DMS153 treated with DMSO at 0.1 percent for 48 hours (cell line): ENCODE results near the gene SUGT1.
A peak's percentile ranks its signal among the peaks of the same experiment; 100 is the strongest.
"Not testable (repeated sequence)": the region's sequence is repeated elsewhere in the genome, so short reads cannot be mapped to it uniquely, and the experiment has no call there.

Experiments
- DNase-seq: peaks from one replicate; lab custom pipeline; 2025; ENCODE audit not compliant: unreplicated experiment; lab: John Stamatoyannopoulos, UW

SUGT1 gene

DNA sequence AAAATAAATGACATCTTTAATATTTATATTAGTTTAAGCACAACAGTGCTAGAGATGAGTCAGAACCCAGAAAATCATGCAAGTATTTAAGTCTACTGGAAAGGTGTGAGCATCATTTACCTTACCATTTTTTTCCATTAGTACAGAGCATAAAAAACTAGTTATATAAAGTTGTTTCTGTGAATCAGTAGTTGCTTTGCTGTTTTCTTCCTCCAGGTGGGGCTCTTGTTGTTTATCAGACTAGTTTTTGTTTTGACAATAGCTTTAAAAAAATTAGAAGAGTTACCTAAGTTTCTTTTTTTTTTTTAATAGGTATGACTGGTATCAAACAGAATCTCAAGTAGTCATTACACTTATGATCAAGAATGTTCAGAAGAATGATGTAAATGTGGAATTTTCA lies 12.7 kb downstream of the SUGT1 start:
- peak; percentile 17 for DNase-seq

DNA sequence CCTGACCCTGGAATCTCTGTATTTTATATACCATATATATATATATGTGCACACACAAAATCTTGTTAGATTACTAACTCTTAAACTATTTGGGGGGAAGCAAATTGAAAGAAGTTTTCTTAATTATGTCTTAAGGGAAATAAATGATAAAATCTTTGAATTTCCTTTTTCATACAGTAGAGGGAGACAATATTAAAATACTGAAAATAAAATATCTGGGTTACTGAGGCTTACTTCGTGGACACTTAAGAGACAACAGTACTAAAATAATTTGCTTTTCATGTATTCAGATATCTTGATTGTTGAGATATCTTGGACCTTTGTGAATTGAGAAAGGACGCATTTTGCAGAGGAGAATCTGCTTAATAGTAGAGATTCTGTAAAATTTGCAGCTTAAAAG lies 17.0 kb downstream of the SUGT1 start:
- no peak for DNase-seq

DNA sequence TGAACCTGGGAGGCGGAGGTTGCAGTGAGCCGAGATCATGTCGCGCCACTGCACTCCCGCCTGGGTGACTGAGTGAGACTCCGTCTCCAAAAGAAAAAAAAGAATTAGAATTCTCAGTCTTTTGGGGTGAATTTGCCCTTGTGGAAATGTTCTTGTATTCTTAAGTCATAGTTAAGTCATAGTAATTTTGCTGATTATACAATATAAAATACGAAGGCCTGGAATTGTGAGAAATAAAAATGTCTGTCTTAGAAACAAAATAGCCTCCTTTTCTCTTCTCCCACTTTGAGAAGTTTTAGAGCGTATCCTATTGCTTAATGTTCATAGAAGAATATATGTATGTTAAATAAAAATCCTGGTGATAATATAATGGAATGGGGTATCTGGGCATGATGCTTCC lies 18.1 kb downstream of the SUGT1 start:
- DNase-seq = no peak

DNA sequence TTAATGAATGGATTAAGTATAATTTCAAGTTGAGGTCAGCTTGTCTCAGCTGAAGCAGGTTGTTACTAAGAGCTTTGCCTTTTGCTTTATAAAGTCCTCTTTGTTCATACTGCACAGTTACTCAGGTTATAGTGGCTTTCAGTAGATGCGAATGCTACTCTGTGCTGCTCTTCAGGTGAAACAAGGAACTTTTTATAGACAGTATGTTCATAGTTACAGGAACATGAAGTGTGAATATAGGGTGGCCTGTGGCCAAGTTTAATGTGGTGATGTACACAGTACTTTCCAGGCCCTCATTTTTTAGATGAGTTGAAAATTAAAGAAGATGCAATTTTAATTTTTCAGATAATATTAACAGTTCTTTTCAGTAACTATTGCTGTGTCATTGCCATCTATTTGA lies 20.8 kb downstream of the SUGT1 start:
- no peak for DNase-seq

DNA sequence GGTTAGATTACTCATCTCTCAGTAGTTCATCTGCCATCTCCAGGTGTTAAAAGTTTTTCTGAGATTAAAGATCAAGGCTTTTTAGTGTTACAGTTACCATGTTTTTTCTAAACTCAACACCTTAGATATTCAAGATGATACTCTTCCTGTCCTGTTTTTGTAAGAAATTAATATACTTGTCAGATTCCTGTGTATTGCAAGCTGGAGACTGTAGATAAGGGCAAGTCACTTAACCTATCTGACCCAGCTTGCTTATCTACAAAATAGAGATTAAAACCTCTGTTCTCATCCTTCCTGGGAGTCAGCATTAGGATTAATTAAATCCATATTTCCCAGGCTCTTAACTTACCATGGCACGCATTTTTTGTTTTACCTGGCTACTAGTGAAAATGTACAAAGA lies 25.2 kb downstream of the SUGT1 start:
- DNase-seq = no peak

DNA sequence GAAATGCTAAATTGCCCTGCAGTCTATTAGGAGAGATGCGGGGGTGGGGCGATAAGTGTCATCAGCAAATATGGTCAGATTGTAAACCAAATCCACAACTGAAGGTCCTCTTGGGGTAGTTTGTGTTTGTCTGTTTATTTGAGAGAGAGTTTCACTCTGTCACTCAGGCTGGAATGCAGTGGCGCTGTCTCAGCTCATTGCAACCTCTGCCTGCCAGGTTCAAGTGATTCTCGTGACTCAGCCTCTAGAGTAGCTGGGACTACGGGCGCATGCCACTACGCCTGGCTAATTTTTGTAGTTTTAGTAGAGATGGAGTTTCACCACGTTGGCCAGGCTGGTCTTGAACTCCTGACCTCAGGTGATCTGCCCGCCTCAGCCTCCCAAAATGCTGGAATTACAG lies 33.2 kb downstream of the SUGT1 start:
- DNase-seq = not testable (repeated sequence)

DNA sequence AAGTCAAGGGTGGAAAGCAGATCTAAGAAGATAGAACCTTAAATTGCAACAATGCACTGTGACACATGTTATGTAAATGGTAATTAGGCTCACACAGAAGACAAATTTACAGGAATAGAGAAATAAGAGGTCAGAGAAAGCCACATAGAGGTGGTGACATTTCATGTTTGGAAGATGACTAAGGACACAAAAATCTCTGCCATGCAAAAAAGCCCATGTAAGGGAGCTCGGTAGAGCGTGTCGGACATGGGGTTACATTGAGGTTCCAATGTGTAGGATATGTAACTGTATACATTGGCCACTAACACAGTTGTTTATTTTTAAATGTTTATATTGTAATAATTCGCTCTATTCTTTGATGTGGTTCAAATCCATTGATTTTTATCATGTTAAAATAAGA lies 33.7 kb downstream of the SUGT1 start:
- DNase-seq = no peak

DNA sequence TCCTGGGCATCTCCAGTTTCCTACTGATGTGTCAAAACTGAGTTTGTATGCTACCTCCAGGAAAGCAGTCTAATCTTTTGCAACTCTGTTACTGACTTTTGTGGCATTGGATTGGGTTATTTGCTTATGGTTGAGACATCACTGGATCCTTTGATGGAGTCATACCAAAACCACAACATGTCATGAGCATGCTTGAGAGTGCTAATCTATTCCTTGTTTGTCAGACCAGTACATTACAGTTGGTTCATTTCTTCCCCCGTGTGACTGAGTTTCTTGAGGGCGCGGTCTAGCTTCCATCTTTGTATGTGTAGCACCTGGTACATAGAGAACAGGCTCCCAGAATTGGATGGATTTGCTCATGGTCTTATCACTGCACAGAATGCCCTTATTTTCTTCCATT lies 43.2 kb downstream of the SUGT1 start:
- DNase-seq = no peak

DNA sequence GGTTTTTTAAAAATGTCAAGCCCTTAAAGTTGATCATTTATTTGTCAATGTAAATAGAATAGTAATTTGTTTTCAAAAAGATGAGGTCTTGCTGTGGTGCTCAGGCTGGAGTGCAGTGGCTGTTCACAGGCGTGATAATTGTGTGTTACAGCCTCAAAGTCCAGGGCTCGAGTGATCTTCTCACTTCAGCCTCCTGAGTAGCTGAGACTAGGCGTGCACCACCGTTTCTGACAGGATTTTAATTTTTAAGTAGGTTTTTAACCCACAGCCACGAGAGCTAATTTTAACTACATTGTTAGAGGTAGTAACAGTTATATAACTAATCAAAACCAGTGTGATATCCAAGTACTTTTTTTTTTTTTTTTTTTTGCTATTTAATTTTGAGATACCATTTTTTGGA lies 43.9 kb downstream of the SUGT1 start:
- no peak for DNase-seq

DNA sequence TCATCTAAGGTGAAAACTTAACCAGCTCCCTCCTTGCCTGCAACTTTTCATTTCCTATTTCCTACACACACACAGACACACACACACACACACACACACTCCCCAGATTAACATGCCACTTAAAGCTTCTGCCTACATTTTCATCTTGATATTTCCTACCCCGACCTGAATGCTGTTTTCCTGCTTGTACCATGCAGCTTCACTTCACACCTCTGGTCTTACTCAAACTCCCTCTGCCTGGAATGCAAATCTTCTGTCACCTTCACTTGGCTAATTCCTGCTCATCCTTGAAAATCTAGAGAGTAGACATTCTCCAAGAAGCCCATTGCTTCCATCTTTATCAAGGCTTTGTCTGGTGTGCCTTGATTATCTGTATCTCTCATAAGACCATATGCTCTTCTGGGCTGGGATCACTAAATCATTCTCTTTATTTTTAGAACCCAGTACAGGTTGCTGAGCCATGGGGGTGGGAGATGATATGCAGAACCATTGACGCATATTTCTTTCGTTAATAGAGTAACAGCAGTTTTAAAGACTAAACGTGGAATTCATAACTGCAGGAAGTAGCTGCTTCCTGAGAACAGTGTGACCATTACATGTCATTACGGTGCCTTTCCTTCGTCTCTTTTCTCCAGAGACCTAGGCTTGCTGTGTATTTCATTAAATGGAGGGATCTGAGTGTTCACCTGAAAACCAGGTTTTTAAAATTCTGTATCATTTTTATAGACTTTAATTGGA lies 49.3 kb downstream of the SUGT1 start:
- no peak for DNase-seq

DNA sequence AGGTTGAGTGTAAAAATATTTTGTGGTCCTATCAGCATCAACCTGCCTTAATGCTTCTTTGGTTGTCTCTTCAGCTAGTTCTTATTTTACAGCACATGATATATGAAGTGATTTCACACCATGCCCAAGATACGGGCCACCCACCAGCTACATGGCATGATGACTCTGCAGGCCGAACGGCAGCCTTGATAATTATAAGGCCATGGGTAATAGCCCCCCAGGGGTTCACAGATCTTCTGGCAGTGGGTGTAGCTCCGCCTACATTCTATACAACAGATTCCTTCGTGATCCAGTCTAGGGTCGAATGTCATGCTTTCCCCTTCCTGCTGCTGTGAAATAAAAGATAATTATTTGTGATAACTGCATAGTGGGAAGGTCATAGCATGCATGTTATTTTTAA lies 50.8 kb downstream of the SUGT1 start:
- no peak for DNase-seq

DNA sequence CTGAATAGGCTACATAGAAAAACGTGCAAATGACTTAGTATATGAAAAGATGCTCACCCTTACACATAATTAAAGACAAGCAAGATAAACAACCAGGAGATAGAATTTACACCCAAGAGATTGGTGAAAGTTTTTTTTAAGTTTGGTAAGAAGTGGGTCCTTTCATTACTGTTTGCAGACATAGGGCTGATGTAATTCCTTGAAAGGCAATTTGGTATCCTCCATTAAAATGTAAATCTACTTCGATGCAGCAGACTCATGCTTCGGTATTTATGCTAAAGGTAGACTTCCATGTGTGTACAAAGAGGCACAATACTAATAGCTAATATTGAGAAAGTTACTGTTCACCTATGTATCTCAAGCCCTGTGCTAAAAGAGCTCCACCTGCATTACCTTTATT lies 53.4 kb downstream of the SUGT1 start:
- no peak for DNase-seq

DNA sequence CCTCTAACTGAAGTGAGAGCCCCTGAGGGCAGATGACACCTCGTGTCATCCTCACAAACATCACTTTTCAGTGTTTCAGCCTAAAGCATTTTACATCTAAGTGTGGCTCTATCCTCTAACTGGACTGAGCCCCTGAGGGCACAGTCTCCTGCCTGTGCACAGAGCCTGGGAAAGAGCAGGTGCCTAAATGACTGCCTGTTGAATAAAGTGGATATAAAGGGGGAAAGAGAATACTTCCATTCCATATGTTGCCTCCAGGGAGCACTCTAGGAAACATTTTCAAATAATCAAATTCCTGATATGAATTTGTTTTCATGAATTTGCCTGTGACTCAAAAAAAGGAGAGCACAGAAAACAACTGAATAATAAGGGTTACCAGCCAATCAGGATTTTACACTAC lies 54.7 kb downstream of the SUGT1 start:
- DNase-seq = no peak

DNA sequence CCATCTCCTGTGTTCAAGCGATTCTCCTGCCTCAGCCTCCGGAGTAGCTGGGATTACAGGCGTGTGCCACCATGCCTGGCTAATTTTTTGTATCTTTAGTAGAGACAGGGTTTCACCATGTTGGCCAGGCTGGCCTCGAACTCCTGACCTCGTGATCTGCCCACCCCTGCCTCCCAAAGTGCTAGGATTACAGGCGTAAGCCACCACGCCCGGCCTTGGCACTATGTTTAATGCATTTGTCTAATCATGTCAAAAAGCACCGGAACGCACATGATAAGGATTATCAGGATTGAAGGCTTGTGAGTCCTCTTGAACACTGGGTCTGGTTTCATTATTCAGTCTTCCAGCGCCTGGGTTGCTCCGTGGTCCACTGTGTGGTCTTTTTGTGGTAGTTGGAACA lies 55.6 kb downstream of the SUGT1 start:
- DNase-seq = not testable (repeated sequence)

DNA sequence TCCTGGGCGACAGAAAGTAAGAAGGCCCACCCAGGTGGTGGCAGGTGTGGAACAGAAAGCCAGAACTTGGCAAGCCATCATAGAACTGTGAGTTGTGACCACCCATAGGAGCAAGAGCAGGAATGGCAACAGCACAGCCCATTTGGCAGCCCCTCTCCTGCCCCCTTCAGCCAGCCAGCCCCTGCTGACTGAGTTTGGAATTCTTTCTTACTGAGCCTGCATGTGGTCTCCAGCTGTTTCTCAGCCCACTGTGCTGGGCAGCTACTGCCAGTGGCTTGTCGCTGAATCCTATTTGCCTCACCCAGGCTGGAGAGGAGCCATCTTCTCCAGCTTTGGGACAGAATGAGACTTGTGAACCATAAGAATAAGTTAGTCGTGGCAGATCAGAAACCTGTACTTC lies 58.6 kb downstream of the SUGT1 start:
- no peak for DNase-seq

DNA sequence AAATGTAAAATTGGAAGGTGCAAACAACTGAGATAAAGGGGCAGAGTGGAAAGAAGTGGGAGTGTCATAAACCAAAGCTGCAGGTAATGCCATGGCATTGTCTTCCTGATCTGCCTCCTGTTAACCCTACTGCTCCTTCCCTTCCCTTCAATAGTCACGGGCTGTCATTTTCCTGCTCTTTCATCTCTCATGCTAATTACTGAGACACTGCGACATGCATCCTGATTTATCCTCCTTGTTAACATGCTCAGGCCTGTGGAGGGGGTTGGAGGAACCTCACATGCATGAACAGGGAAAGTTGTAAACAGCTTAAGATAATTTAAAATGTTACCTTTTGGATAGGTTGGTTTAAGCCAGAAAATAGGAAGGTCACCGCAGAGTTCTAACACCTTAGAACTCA lies 59.7 kb downstream of the SUGT1 start:
- DNase-seq = no peak

DNA sequence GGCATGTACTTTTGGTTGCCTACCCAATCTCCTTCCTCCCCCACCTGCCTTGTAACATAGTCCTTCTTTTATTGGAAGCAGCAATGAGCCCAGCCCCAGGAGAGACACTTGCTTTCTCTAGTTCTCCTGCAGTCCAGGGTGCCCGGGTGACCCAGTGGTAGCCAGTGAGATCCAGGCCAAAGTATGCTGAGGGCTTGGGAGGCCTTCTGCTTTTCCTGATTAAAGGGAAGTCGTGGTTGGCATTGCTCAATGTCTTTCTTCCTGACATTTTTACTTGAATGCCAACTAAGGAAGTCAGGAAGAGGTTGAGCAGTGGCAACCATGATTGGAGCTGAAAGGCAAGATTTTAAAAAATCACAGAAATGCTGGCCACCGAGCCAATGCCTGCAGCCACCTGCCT lies 61.3 kb downstream of the SUGT1 start:
- no peak for DNase-seq

DNA sequence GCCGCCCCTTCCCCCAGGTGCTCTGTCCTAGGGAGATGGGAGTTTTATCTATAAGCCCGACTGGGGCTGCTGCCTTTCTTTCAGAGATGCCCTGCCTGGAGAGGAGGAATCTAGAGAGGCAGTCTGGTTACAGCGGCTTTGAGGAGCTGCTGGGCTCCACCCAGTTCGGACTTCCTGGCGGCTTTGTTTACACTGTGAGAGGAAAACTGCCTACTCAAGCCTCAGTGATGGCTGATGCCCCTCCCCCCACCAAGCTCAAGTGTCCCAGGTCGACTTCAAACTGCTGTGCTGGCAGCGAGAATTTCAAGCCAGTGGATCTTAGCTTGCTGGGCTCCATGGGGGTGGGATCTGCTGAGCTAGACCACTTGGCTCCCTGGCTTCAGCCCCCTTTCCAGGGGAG lies 68.3 kb downstream of the SUGT1 start:
- DNase-seq = not testable (repeated sequence)

DNA sequence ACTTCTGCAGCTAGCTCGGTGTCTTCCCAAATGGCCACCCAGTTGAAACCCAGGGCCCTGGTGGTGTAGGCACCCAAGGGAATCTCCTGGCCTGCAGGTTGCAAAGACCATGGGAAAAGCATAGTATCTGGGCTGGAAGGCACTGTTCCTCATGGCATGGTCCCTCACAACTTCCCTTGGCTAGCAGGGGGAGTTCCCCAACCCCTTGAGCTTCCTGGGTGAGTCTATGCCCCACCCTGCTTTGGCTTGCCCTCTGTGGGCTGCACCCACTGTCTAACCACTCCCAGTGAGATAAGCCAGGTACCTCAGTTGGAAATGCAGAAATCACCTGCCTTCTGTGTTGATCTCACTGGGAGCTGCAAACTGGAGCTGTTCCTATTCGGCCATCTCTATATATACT lies 68.7 kb downstream of the SUGT1 start:
- DNase-seq = not testable (repeated sequence)

DNA sequence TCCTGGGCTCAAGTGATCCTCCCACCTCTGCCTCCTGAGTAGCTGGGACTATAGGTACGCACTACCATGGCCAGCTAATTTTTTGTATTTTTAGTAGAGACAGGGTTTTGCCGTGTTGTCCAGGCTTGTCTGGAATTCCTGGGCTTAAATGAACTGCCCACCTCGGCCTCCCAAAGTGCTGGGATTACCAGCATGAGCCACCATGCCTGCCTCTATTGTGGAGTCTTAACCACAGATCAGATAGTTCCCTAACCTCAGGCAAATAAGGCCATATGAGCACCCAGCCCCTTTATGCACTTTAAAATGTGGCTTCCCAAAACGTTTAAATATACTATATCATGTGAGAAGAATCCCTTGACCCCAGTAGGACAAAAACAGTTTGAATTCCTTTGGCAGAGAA lies 70.5 kb downstream of the SUGT1 start:
- DNase-seq = no peak

DNA sequence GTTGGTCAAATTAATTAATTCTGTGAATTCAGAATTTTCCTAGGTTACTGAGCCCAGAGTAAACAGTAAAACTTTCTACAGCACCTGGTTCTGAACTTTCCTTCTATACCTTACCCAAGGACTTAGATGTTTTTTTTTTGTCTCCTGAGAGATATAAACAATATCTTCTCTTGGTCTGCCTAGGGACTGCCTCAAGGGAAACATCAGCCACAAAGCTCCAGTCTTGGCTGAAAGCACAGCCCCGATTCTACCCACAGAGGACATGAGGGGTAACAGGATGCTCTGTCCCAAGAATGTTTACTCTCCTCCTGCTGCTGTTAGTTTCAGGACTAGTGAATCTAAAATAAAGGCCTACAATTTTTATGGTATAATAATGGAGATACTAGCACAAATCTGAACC lies 72.7 kb downstream of the SUGT1 start:
- no peak for DNase-seq

DNA sequence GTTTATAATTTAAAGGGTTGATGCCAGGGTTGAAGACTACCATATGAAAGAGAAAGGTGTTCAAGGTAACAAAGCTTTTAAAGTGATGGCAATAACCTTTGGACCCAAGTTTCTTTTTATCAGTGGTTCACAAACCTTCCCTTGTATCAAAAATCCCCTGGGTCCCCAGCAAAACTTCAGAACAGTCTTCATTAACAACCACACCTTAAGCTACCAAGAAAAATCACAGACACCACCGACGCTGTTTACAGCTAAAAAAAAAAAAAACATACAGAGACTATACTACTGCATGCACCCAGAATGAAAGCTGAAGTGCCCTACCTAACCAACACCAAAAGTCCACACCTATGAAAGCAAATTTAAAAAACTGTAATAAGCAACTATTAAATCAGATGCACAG lies 73.6 kb downstream of the SUGT1 start:
- no peak for DNase-seq

DNA sequence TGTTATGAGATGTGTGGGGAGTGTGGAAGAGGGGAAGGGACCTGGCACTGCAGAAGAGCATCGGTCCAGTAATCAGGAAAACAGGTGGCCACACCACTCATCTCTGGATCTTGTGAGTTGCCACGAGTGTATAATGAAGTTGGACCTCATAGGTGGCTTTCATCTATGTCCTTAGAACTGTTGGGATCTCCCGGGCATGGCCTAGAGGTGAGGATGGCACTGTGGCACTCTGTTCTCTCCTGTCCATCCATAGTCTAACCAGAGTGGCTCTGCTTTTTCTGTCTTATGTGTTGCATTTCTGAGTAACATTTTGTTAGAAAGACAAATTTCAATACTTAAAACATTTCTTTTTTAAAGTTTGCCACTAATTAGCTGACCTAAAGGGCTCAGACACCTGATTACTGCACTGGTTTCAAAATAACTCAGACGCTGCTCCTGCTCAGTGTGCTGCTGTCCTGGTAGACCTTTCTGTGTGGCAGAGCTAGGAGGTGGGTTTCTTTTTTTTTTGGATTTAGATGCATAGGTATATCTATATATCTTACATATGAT lies 81.5 kb downstream of the SUGT1 start:
- DNase-seq = no peak
